ENCODE measurements around the gene ZNF782. TPM values are rescaled to one million over a fixed set of nuclear protein-coding genes. Genes with fewer than 3 reads are reported as not detected.

Gene ZNF782
- total RNA-seq, 2 experiments from 2014 or later: 8.6 to 10.2 TPM

DNA sequence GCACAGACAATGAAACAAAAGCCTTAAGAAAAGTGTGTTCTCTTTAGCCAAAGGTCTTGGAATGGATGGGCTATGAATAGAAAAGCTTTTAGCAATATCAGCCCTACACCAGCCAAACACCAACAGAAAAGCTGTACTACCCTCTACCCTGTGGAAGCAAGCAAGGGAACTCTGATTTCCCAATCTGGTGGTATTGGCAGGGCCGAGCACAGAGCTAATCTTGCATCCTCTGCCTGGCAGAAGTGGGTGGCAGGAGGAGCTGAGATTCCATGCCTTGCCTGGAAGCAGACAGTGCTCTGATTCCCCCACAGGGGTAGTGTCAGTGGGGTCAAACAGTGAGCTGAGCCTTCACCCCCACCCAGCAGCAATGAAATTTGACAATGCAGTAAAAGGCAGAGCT lies 29.6 kb upstream of the ZNF782 start:
- Histone ChIP-seq H3K4me1 (ENCODE audit: insufficient read depth, low read length, poor library complexity, severe bottlenecking) (no peaks in the 10 kb centered on the region), H3K4me3 (ENCODE audit: low read depth, low read length, poor library complexity, severe bottlenecking) (no peak overlapping the region), H3K79me2 (ENCODE audit: insufficient read depth, low read depth, low read length) (no peaks in the 10 kb centered on the region), H3K9me2 (ENCODE audit: insufficient read depth, low read length) (no peaks in the 10 kb centered on the region), H3K4me2 (ENCODE audit: low read length) (no peak overlapping the region), H2AFZ (ENCODE audit: low read length) (no peak overlapping the region), H4K20me1 (ENCODE audit: insufficient read depth, low read length) (no peaks in the 10 kb centered on the region), H3K9me3 (ENCODE audit: low read length) (no peaks in the 10 kb centered on the region), H3K27ac (ENCODE audit: low read depth, low read length, poor library complexity, severe bottlenecking) (no peak overlapping the region), H3K36me3 (ENCODE audit: insufficient read depth, low read length) (no peaks in the 10 kb centered on the region)
- intact Hi-C loops (cut with micrococcal nuclease; ENCODE audit: unreplicated experiment): no loop called here
- CTCF ChIA-PET (ENCODE audit: unreplicated experiment): no interaction called here
- no peak for DNase-seq (ENCODE audit: low spot score)
- TF ChIP-seq, protein P1, sequence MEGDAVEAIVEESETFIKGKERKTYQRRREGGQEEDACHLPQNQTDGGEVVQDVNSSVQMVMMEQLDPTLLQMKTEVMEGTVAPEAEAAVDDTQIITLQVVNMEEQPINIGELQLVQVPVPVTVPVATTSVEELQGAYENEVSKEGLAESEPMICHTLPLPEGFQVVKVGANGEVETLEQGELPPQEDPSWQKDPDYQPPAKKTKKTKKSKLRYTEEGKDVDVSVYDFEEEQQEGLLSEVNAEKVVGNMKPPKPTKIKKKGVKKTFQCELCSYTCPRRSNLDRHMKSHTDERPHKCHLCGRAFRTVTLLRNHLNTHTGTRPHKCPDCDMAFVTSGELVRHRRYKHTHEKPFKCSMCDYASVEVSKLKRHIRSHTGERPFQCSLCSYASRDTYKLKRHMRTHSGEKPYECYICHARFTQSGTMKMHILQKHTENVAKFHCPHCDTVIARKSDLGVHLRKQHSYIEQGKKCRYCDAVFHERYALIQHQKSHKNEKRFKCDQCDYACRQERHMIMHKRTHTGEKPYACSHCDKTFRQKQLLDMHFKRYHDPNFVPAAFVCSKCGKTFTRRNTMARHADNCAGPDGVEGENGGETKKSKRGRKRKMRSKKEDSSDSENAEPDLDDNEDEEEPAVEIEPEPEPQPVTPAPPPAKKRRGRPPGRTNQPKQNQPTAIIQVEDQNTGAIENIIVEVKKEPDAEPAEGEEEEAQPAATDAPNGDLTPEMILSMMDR (conservative IDR thresholded peaks at IDR 0.05; ENCODE audit: low read length): no peak
- TF ChIP-seq EZH2phosphoT487 (IDR thresholded peaks at IDR 0.05; ENCODE audit: borderline replicate concordance, low read depth, low read length): no peak
- BruUV-seq (replicated peaks): no TSS peak
- POLR2A ChIA-PET: interaction anchor here (1.6 kb wide), 1 partner anchor 12 kb away, joined by 4 read pairs; no protein-coding TSS in a partner anchor

DNA sequence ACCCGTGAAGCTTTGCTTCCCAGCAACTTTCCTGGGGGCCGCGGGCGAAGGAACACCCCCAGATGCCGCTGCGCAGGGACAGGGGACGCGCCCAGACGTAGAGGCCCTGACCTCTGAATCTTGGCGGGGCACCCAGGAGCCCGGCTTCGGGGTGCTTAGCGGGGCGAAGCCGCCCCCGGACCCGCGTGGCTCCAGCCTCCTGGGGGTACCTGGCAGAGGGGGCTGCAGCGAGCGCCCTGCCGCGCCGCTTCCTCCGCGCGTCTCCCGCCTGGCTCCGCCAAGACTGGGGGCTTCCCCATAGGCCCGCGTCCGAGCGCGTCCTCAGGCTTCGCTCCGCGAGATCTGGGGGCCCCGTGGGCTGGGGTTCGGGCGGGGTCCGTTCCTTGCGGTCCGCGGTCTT lies 23.0 kb upstream of the ZNF782 start:
- no peaks in the 10 kb centered on the region for H3K36me3 ChIP-seq (ENCODE audit: insufficient read depth, low read length)
- H3K27ac ChIP-seq (ENCODE audit: low read depth, low read length, poor library complexity, severe bottlenecking): no peak overlapping the region
- no peaks in the 10 kb centered on the region for H3K9me2 ChIP-seq (ENCODE audit: insufficient read depth, low read length)
- peaks cover 39% of the 10 kb centered on the region for H3K4me1 ChIP-seq (ENCODE audit: insufficient read depth, low read length, poor library complexity, severe bottlenecking)
- H3K9me3 ChIP-seq (ENCODE audit: low read length): no peaks in the 10 kb centered on the region
- TF ChIP-seq, protein P1 (conservative IDR thresholded peaks at IDR 0.05; ENCODE audit: low read length): no peak
- TF ChIP-seq EZH2phosphoT487 (IDR thresholded peaks at IDR 0.05; ENCODE audit: borderline replicate concordance, low read depth, low read length): no peak
- CTCF ChIA-PET (ENCODE audit: unreplicated experiment): no interaction called here
- intact Hi-C loops (cut with micrococcal nuclease; ENCODE audit: unreplicated experiment): no loop called here
- H3K79me2 ChIP-seq (ENCODE audit: insufficient read depth, low read depth, low read length): no peaks in the 10 kb centered on the region
- BruUV-seq (replicated peaks): no TSS peak
- no peak overlapping the region for H3K4me2 ChIP-seq (ENCODE audit: low read length)
- H2AFZ ChIP-seq (ENCODE audit: low read length): no peak overlapping the region
- H3K4me3 ChIP-seq (ENCODE audit: low read depth, low read length, poor library complexity, severe bottlenecking): no peak overlapping the region
- POLR2A ChIA-PET: interaction anchor here (1.0 kb wide), 1 partner anchor 18 kb away, joined by 3 read pairs; no protein-coding TSS in a partner anchor
- no peaks in the 10 kb centered on the region for H4K20me1 ChIP-seq (ENCODE audit: insufficient read depth, low read length)
- DNase-seq (ENCODE audit: low spot score): no peak

DNA sequence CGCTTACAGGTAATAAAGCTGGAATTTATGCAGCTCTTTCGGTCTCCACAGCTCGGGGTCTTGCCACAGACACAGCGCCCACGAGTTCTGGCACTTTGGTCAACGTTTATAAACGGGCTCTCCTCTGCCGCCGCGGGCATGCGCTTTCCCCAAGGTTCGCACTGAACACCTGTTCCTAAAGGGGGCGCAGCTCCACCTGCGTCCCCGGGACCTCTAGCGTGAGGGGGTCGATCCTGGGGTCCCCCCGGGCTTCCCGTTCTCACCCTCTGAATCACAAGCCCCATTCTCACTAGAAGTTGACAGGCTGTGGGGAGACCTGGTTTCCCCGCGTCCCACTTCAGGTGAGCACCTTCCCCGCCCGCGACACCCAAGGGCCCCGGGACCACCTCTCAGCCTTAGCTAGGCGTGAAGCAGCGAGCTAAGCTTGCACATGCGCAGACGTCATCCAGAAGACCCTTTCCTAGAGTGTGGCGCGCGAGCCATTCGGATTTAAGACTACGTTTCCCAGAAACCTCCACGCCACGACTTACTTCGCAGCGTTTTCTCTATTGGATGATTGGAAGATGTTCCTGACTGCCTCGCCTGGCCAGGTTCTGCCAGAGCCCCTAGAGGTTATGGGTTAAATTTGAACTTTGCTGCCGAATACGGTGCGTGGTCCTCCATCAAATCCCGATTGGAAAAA lies 21.3 kb upstream of the ZNF782 start:
- no peaks in the 10 kb centered on the region for H4K20me1 ChIP-seq (ENCODE audit: insufficient read depth, low read length)
- BruUV-seq (replicated peaks): no TSS peak
- H3K9me3 ChIP-seq (ENCODE audit: low read length): no peaks in the 10 kb centered on the region
- H3K36me3 ChIP-seq (ENCODE audit: insufficient read depth, low read length): no peaks in the 10 kb centered on the region
- H3K79me2 ChIP-seq (ENCODE audit: insufficient read depth, low read depth, low read length): no peaks in the 10 kb centered on the region
- peak overlapping the region; percentile 78 for H2AFZ ChIP-seq (ENCODE audit: low read length)
- H3K4me3 ChIP-seq (ENCODE audit: low read depth, low read length, poor library complexity, severe bottlenecking): peak overlapping the region; percentile 65
- TF ChIP-seq EZH2phosphoT487 (IDR thresholded peaks at IDR 0.05; ENCODE audit: borderline replicate concordance, low read depth, low read length): no peak
- TF ChIP-seq, protein P1 (conservative IDR thresholded peaks at IDR 0.05; ENCODE audit: low read length): peak; percentile 69
- CTCF ChIA-PET (ENCODE audit: unreplicated experiment): no interaction called here
- peak; percentile 92 for DNase-seq (ENCODE audit: low spot score)
- intact Hi-C loops (cut with micrococcal nuclease; ENCODE audit: unreplicated experiment): no loop called here
- POLR2A ChIA-PET: interaction anchor here (0.6 to 2.6 kb wide), 3 partner anchors 21 to 1167 kb away, joined by 3 to 7 read pairs (median 3); partner anchors contain the start of gene ZNF782
- peak overlapping the region; percentile 92 for H3K4me2 ChIP-seq (ENCODE audit: low read length)
- peaks cover 39% of the 10 kb centered on the region for H3K4me1 ChIP-seq (ENCODE audit: insufficient read depth, low read length, poor library complexity, severe bottlenecking)
- peak overlapping the region; percentile 58 for H3K27ac ChIP-seq (ENCODE audit: low read depth, low read length, poor library complexity, severe bottlenecking)
- H3K9me2 ChIP-seq (ENCODE audit: insufficient read depth, low read length): no peaks in the 10 kb centered on the region
